Femur (tissue), 1 donor: ENCODE results near the gene GOLGA6L10.
"Not testable (repeated sequence)": the region's sequence is repeated elsewhere in the genome, so short reads cannot be mapped to it uniquely, and the experiment has no call there.

Source experiments
- DNase-seq: peaks from one replicate; pipeline ENCODE4 v3.0.0-alpha.2; 2017

Gene GOLGA6L10

DNA sequence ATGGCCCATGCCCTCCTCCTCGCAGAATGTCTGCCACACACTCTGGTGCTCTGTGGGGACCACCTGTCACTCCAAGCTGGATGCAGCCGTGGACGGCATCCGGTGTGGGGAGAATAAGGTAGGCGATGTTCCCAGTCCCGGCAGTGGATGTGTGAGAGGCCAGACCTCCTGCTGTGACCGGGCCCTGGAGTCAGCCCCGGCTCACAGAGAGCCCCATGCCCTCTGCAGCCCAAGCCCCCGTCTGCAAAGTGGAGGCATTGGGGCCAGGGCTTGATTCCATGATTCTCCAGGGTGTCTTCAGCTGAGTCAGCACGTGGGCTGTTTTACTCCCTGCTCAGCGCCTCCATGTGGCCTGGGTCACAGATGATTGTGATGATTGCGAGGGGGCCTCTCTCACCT lies 32.2 kb downstream of the GOLGA6L10 start:
- no peak for DNase-seq

DNA sequence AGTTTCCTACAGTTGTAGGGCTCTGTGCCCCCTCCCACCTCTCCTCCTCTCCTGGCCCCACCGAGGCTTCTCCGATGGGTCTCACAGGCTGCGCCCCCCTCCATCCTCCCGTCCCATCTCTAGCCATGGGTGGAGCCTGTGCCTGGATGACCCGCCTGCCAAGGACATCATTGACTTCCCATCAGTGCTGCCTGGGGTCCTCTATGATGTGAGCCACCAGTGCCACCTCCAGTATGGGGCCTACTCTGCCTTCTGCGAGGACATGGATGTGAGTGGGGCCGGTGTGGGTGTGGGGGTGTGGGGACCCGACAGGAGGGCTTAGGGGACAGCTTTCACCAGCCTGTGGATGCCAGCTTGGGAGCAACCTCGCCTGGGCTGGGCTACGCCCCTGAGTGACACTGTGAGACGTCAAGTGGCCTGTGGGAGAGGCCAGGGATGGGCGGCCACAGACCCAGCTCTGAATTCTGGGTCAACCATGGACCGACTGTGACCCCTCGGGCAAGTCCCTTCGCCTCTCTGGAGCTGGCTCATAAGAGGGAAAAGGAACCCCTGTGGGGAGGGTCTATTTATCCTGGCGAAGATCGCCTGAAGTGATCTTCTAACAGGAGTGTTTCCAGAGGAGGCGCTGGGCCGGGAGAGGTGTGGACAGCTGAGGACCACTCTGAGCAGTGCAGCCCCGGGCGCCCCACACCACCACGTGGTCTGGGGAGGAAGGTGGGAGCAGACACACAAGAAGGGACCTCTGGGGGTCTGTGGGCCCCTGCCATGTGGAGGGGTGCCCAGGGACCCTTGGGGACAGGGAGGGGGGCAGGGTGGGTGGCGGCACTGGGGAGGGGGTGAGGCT lies 32.8 kb downstream of the GOLGA6L10 start:
- not testable (repeated sequence) for DNase-seq

DNA sequence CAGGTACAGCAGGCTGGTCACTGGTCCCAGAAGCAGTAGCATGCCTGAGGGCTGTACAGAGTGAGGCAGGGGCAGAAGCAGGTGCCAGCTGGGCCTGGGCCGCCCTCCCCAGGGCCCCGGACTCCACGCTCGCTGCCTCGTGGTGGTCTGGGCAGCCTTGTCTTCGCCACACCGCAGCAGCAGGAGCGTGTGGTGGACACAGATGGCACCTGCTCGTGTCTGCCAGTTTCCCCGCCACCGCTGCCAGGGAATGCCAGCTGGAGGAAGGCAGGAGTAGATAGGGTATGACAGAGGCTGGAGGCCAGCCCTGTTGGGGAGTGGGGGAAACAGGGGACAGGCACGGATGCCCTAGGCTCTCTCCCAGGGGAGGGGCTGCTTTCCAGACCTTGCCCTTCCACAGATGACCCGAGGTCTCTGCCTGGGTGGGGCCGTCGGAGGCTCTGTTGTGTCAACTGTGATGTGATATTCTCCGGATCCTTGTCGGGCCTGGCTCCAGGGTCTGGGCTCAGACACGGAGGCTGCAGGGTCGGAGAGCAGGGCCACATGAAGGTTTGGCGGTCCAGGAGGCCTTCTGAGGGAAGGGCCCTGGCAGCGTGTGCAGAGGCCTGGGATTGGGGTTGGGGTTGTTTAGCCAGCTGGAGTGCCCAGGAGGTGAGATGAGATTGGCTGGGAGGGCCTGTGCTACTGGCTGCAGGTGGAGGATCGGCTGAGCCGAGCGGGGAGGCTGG lies 33.6 kb downstream of the GOLGA6L10 start:
- DNase-seq: no peak

DNA sequence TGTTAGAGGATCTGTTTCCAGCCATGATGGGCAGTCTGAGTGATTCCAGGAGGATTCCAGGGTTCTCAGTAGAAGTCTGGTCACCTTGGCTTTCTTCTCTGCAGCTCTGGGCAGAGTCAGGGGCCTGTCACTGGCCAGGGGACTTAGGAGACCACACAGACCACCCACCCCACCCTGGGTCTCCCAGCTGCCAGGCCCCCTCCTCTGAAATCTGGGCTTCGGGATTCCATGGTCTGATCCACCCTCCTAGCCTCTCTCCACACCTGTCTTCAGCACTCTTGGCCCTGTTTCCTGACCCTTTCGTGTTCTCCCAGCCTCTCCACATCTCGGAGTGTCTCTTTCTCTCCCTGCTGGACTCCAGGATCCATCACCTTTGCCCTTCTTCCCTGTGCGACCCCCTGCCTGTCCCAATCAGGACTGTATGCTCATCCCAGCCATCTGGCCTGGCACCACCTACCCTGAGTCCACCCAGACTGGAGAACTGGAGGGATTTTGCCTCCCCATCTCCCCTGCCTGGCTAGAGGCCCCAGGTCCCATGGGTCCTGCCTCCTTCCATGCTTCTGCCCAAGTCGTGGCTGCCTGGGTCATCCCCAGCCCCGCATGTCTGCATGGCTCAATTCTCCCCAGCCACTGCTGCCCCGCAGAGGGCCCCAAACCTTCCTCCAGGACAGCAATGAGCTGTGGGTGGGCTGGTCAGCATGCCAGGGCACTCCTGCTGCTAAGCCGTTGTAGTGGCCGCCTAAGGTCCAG lies 34.3 kb downstream of the GOLGA6L10 start:
- no peak for DNase-seq

DNA sequence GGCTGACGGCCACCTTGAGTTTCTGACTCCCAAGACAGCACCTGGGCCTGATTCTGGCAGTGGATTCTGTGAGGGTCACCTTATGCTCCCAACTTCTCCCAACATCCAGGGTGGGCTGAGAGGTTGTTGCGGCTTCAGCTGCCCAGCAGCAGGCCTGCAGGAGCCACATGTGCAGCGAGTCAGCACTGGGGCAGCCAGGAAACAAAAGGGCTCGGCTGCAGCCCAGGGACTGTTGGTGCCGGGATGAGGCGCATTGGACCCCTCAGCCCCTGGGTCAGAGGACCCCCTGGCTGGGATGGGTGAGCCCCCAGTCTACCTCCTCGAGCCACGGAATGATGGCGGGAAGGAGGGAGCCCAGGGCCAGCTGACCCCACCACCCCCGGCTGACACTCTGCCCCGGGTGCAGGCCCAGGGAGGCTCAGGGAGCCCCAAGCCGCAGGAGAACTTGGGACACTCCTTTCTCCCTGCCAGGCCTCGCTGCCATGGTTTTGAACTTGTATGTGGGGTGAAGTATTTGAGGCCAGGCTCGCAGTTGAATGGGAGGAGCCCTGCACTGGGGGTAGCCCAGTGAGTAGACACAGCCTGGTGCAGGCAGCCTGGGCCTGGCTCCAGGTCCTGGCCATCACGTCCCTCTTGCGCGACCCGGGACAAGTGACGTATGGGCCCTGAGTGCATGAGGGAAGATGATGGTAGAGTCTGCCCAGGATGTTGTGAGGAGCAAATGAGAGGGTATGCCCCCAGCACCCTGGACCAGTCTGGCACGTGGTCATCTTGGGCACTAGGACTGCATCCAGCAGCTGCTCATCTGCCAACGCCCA lies 35.1 kb downstream of the GOLGA6L10 start:
- not testable (repeated sequence) for DNase-seq

DNA sequence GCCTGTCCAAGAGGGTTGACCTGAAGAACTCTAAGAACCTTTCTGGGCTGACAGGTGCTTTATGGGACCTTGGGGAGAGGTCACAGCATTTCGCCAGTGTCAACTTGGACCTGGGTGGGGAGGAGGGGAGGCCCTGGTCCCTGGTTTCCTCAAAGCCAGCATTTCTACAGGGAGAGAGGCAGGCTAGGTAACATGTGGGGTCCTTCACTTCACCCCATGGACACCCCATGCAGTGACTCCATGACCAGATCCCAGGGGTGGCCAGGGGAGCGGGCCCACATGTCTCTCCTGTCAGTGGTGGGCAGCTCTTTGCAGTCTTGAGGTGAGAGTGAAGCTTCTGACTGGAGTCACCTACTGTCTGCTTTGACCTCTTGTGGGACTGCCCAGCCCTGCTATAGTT lies 35.8 kb downstream of the GOLGA6L10 start:
- no peak for DNase-seq

DNA sequence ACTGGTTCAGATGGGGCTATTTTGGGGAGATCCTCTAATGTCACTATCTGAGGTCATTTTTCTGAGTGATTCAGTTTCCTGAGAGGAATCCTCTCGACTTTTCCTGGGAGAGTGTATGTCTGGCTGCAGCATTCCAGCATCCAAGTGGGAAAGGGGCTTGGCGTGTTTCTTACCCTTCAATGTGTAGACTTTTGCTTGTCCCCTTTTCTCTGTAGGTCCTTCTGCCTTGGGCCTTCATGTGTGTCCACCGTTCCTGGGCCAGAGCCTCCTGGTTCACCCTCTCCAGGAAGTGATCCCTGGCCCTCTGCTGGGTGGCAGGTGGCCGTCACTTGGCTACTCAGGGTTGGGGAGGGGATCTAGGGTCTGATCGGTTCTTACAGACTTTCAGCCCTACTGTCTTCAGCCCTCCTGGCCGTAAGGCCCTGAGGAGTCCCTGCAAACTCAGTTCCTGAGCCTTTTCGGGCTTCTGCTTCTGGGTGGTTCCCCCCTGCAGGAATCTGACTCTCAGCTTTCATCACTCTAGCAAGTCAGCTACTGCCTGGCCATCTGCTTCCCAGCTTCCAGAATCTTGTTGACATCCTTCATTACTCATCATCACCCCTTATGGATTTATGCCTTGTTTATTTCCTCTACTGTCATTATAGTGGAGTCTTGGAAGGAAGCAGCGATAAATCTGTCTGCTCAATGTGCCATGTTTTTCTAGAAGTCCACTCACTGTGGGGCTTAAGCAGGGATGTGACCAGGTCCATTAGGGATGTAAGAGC lies 36.5 kb downstream of the GOLGA6L10 start:
- DNase-seq: no peak

DNA sequence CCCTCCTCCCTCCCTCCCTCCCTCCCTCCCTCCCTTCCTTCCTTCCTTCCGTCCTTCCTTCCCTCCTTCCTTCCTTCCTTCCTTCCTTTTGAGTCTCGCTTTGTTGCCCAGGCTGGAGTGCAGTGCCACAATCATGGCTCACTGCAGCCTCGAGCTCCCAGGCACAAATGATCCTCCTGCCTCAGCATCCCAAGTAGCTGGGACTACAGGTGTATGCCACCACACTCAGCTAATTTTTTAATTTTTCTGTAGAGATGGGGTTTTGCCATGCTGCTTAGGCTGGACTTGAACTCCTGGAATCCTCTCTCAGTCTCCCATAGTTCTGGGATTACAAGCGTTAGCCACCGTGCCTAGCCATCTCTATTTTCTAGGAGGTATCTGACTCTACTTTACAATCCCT lies 38.0 kb downstream of the GOLGA6L10 start:
- not testable (repeated sequence) for DNase-seq

DNA sequence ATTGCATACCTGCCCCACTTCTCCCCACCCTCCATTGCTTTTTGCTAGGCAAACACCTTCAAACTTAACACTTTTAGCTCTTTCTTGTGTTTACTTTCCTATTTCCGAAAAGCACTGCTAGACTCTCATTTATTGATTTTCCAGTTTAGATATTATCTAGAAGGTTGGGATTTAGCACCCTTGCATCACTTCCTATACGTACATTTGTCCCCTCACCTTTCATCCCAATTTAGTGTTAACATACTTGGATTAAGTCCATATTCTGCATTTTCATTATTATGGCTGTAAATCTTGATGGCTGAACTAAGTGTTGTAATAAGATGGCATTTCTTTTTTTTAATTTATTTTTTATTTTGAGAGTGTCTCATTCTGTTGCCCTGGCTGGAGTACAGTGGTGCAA lies 39.5 kb downstream of the GOLGA6L10 start:
- no peak for DNase-seq

DNA sequence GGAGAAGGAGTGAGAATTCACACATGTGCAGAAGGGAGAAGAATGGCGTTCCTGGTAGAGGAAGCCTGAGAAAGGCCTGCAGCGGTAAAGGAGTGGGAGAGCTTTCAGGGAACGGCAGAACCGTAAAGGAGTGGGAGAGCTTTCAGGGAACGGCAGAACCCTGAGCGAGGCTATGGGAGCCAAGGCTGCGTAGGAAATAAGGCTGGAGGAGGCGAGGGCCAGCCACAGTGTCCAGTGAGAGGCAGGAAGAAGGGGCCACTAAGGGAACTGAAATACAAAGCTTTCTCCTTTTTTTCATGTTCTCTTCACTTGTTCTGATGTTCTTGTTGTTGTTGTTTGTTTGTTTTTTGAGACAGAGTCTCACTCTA lies 41.6 kb downstream of the GOLGA6L10 start:
- no peak for DNase-seq

DNA sequence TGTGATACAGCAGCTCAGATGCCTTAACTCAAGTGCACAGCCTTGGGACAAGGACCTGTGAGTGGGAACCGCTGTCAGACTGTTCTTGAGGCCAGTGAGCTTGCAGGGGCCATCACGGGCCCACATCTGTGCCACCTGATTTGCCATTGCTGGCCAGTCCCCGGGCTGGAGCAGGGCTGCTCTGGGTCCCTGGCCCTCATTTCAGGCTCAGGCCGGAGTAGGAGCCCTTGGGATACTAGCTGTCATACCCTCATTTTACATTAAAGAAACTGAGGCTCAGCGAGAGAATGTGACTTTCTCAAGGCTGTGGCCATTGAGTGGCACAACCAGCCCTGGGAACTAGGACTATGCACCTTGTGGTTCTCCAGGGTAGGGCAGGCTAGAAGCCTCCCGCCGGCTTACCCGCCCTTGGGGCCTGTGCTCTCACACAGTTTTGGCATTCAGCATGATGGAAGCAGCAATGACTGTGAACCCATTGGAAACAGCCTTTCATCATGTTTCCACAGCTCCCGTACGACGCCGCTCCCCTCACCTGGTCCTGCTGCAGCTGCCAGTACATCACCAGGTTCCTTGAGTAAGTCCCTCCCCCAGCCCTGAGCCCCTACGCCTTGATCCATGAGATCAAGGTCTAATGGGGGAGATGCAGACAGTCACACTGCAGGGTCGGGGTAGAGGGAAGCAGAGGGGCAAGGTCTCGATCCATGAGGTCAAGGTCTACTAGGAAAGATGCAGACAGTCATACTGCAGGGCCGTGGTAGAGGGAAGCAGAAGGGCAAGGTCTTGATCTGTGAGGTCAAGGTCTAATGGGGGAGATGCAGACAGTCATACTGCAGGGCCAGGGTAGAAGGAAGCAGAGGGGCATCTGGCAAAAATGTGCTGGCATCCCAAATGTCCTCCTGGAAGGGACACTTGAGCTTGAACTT lies 42.2 kb downstream of the GOLGA6L10 start:
- DNase-seq: no peak

DNA sequence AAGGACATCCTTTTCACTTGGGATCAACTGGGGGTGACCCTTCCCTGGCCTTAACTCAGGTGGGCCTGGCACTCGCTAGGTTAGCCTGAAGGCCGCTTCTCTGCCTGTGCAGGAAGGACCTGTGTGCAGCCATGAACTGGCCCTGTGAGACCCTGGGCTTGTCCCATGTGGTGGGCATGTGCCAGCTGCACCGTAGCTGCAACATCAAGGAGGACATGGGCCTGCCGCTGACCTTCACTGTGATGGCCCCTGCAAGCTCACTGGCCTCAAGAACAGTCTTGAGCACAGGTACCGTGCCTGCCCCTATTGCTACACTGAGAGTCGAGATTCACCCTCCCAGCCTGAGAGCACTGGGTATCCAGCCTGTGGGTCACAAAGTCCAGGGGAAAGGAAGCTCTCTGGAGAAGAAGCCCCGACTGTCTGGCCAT lies 43.6 kb downstream of the GOLGA6L10 start:
- DNase-seq: no peak

DNA sequence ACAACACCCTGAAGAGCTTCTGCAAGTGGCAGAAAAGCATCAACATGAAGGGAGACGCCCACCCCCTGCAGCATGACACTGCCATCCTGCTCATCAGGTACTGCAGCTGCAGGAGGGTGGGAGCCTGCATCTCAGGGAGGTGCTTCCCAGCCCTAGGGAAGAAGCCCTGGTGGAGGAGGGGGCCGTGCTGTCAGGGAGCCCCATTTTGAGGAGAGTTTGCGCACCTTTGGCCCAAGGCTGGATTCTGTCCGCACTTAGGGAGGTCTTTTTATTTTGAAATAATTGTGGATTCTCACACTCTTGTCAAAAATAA lies 44.5 kb downstream of the GOLGA6L10 start:
- DNase-seq: no peak

DNA sequence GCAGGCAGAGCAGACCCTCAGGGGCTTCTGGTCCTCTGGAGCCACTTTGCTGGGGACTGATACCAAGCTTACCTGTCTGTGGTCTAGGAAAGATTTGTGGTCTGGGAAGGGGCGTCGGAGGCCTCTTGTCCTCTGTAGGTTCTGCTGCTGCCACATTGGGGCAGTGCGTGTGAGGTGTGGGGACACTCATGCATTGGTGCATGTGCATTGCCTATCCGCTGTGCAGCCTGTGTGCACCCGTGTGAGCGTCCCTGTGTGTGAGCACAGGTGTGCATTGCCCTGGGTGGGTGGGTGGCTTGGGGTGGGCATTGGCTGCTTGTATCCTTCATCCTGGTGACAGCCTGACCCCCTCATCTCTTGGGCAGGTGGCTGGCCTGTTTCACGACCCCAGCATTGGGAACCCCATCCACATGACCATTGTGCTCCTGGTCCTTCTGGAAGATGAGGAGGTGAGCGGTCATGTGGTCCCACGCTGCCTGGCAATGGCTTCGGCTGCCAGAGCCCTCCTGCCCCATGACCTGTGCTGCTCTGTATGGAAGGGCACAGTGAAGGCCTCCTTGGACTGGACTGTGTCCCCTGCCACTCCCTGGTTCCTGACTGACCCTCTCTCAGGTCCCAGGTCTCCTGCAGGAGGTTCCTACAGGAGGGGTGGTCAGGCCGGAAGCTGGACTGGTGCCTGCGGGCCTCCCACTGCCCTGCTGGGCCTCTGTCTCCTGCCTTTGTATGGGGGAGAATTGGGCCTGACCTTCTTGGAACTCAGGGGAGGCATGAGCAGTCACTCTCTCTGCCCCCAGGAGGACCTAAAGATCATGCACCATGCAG lies 45.1 kb downstream of the GOLGA6L10 start:
- no peak for DNase-seq

DNA sequence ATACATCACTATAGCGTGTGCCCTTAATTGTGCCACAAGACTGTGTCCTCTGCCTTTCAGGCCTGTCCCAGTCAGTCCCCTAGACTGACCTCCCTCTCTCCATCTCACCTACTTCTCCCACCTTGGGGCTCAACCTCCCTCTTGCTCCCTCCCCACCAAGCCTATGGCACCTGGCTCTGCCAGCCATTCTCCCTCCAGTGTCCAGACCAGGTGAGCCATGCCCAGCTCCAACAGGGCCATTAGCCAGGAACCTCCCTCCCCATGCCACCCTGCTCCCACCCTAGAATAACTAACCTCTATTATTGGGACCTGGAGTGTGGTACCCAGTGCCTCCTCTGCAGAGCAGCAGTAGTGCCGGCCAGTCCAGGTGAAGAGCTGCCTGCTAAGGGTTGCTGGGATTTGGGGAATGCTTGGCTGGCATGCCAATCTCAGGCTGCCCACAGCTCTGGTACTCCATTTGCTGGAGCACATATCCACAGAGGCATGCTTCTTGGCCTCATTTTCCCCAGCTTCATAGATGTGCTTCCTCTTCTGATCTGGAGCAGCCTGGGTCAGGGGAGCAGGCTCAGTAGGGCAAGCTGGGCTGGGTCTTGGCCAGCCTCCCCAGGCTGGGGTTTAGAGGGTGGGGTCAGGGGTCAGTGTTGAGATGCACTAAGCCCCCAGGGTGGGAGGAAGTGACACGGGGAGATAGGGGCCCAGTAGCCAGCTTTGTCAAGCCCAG lies 47.8 kb downstream of the GOLGA6L10 start:
- no peak for DNase-seq

DNA sequence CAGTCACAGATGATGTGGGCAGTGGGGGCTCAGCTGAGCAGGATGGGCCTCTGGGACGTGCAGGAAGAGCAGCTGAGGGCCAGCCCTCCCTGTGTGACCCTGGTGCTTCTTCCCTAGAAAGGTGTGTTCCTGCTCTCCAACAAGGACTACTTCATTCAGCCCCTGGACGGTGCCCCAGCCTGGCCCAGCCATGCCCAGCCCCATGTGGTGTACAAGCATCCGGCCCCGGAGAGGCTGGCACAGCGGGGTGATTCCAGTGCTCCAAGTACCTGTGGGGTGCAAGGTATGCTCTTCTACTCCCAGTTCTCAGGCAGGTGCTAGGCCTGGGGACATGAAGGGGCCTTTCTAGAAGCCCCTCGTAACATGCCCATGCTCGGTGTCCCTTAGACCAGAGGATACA lies 48.4 kb downstream of the GOLGA6L10 start:
- DNase-seq: no peak

DNA sequence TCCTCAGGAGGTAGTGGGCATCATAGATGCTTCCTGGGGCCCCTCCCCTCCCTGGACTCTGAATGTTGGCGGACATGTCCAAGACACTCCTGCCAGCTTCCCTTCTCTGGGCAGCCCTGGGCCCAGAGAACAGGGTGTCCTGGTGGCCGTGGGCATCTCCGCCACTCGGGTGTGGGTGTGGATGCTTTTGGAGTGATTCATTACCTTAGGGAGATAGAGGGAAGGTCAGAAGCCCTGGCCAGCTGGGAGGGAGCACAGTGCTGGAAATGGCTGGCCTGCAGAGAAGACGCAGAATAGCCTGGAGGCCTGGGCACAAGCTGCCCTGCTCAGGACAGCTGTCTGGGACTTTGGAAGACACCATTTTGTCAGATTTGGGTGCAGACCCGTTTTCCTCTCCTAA lies 48.9 kb downstream of the GOLGA6L10 start:
- not testable (repeated sequence) for DNase-seq

DNA sequence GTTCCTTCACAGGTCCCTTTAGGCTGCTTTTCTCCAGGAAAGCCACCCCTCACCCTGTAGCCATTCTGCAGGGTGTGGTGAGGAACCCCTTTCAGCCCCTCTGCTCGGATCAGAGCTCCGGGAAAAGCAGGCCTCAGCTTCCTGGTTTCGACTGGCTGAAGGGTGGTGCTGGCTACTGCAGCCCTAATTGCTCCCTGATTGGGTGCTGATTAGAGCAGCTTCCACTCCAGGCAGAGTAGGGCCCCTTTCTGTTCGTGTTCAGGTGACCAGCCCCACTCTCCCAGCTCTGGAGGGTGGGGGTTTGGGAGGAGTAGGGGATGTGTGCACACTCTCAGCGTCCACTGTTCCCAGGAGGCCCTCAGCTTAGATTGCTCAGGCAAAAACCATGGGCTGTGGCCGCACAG lies 49.8 kb downstream of the GOLGA6L10 start:
- not testable (repeated sequence) for DNase-seq

DNA sequence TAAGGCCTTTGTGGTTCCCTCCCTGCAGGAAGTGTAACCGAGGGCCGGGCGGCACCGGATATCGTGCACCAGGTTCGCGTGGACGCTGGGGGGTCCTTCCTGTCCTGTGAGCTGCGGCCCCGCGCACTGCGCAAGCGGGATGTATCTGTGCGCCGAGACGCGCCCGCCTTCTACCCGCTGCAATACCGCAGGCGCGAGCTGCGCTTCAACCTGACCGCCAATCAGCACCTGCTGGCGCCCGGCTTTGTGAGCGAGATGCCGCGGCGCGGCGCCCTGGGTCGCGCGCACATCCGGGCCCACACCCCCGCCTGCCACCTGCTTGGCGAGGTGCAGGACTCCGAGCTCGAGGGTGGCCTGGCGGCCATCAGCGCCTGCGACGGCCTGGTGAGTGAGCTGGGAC lies 50.8 kb downstream of the GOLGA6L10 start:
- no peak for DNase-seq
